SJSA1 (cell line): Measurements from ENCODE around the gene LYRM9. TPM values are rescaled to one million over a fixed set of nuclear protein-coding genes. Genes with fewer than 3 reads are reported as not detected.

ENCODE experiments used
- DNase-seq, 2 experiments: peaks; one replicate each; pipeline ENCODE4 v3.0.0-alpha.2; 2015 to 2020; ENCODE audit warnings: low spot score in 2 of 2, low read depth in 1 of 2
- H3K27ac ChIP-seq: fragments of 250-450 bp; sonication (Bioruptor Pico); 2 replicates; pipeline ENCODE4 v1.5.1; 2020; ENCODE audit warnings: mild to moderate bottlenecking, moderate library complexity
- H3K27me3 ChIP-seq: fragments of 250-450 bp; sonication (Bioruptor Pico); replicated peaks from 2 replicates; pipeline ENCODE4 v1.5.1; 2020; ENCODE audit warnings: mild to moderate bottlenecking, moderate library complexity
- H3K36me3 ChIP-seq: fragments of 250-450 bp; sonication (Bioruptor Pico); 2 replicates; pipeline ENCODE4 v1.5.1; 2020; ENCODE audit warnings: mild to moderate bottlenecking
- H3K4me1 ChIP-seq: fragments of 250-450 bp; sonication (Bioruptor Pico); replicated peaks from 2 replicates; pipeline ENCODE4 v1.6.1; 2021; ENCODE audit warnings: mild to moderate bottlenecking
- H3K4me3 ChIP-seq: fragments of 250-450 bp; sonication (Bioruptor Pico); 2 replicates; pipeline ENCODE4 v1.5.1; 2020; ENCODE audit warnings: mild to moderate bottlenecking
- H3K9me3 ChIP-seq: fragments of 250-450 bp; sonication (Bioruptor Pico); replicated peaks from 2 replicates; pipeline ENCODE4 v1.5.1; 2020; ENCODE audit warnings: mild to moderate bottlenecking
- total RNA-seq: library from RNA; depleted of rRNA; stranded (reverse); fragments of >200 nt; shearing (Covaris generic); gene quantifications from 2 replicates; pipeline ENCODE4 v1.2.3, GENCODE V29; 2014

Gene LYRM9
- total RNA-seq, 1 experiment from 2014 or later = 4.8 TPM

DNA sequence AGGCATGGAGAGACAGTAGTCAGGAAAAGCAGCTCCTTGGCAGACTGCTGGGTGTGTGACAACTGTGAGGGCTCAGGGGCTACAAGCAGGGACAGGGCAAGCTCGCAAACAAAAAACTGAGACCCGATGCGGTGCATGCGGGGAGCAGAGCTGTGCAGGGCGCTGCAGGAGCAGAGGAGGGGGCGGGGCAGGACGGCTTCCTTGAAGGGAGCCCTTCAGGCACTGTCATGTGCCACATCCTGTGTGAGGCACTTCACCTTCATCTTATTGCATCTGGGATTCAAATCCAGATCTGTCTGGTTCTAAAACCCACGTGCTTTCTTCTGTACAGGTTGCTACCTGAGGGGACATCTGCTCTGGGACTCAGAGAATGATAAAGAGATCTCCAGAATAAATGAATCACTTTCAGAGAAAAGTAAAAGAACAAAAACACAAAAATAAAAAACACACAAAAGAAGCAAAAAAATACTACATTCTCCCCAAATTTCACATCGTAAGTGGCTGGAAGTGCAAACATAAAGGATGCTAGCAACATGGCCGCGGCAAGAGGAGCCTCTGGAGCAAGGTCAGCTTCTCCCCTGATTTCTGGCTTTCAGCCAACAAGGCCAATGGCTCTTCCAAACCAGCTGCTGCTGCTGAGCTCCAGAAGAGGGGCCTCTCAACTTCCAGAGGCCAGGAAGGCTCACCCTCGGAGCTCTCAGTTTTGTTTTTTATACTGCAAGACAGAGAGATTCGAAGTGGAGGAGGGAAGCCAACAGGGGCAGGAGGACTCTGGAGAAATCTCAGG lies 14.2 kb downstream of the LYRM9 start:
- Histone ChIP-seq H3K36me3 (no peaks in the 10 kb centered on the region), H3K9me3 (no peaks in the 10 kb centered on the region), H3K4me3 (no peak overlapping the region), H3K4me1 (no peaks in the 10 kb centered on the region), H3K27ac (no peak overlapping the region), H3K27me3 (no peaks in the 10 kb centered on the region)
- DNase-seq = no peak

DNA sequence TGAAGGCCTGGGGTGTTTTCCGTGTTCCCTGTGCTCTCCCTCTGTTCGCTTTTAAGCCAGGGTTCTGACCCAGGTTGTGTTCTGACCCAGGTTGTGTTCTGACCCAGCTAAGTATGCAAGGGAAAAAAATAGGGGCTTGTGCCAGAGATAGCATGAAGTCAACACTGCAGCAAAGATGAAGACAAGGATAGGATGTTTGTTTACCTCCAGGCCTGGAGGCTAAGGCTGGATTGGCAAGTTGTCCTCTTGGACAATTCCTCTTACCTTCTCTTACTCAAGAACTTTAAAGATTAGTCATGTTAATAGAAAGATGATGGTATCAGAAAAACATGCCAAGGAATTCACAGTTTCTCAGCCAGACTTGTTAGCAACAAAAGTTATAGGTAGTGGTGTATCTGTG lies 19.4 kb downstream of the LYRM9 start:
- no peak overlapping the region for H3K4me3 ChIP-seq
- no peak overlapping the region for H3K27ac ChIP-seq
- DNase-seq = no peak
- H3K36me3 ChIP-seq = no peaks in the 10 kb centered on the region
- no peaks in the 10 kb centered on the region for H3K9me3 ChIP-seq
- no peaks in the 10 kb centered on the region for H3K4me1 ChIP-seq
- no peaks in the 10 kb centered on the region for H3K27me3 ChIP-seq

- Histone ChIP-seq H3K4me1 (no peaks in the 10 kb centered on the region), H3K27me3 (no peaks in the 10 kb centered on the region), H3K36me3 (no peaks in the 10 kb centered on the region), H3K4me3 (no peak overlapping the region), H3K27ac (no peak overlapping the region), H3K9me3 (no peaks in the 10 kb centered on the region)
- no peak for DNase-seq
Observed at GRCh38 chr17:27873211-27873610, 20.0 kb downstream of the LYRM9 start.

DNA sequence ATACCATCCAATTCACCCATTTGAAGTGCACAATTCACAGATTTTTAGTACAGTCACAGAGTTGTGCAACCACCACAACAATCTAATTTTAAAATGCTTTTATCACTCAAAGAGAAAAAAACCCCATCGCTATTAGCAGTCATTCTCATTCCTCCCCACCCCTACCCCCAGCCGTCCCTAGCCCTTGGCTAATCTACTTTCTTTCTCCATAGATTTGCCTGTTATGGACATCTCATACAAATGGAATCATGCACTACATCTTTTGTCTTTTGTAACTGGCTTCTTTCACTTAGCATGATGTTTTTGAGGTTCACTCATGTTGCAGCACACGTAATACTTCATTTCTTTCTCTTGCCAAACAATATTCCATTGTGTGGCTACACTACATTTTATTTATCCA lies 20.4 kb downstream of the LYRM9 start:
- Histone ChIP-seq H3K4me3 (no peak overlapping the region), H3K27me3 (no peaks in the 10 kb centered on the region), H3K4me1 (no peaks in the 10 kb centered on the region), H3K36me3 (no peaks in the 10 kb centered on the region), H3K27ac (no peak overlapping the region), H3K9me3 (no peaks in the 10 kb centered on the region)
- no peak for DNase-seq

DNA sequence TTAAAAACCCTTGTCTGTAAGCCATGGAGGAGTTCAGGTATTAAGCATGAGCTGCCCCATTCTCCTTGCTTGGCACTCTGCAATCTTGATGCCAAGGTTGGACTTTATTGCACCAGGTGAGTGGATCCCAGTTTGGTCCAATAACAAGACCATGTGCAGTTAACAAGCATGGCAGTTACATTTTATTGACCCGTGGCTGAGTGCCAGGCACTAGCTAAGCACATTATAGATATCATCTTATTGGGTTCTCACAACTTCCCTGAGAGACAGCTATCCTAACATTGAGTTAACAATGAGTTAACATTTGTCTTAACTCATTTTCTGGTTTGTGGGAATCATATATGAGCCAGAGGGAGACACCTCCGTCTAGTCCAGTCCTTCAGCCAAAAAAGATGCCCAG lies 21.8 kb downstream of the LYRM9 start:
- H3K4me3 ChIP-seq = no peak overlapping the region
- H3K27me3 ChIP-seq = no peaks in the 10 kb centered on the region
- no peak for DNase-seq
- no peaks in the 10 kb centered on the region for H3K4me1 ChIP-seq
- H3K9me3 ChIP-seq = no peaks in the 10 kb centered on the region
- no peak overlapping the region for H3K27ac ChIP-seq
- H3K36me3 ChIP-seq = no peaks in the 10 kb centered on the region

- no peaks in the 10 kb centered on the region for H3K9me3 ChIP-seq
- H3K36me3 ChIP-seq = no peaks in the 10 kb centered on the region
- H3K27ac ChIP-seq = no peak overlapping the region
- H3K4me1 ChIP-seq = no peaks in the 10 kb centered on the region
- no peak overlapping the region for H3K4me3 ChIP-seq
- no peak for DNase-seq
- H3K27me3 ChIP-seq = no peaks in the 10 kb centered on the region
Observed at GRCh38 chr17:27870345-27870744, 22.8 kb downstream of the LYRM9 start.

DNA sequence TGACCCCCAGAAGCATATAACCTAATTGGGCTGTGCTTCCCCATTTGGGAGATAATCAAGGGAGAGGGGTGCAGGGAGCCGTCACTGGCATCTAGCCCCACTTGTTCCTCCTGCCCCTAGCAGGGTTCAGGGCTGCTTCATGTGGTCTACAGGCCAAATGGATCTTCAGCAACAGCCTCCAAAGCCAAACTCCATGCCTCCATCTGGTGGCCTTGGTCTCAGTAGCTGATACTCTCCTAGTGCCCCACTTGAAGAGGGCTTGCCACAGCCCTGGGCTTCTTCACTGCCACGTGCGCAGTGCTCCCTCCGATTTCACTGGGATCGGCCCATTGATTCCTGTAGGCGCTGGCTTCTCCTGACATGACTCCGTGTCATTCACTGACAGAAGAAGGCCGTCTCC lies 24.6 kb downstream of the LYRM9 start:
- H3K27ac ChIP-seq = no peak overlapping the region
- no peak overlapping the region for H3K4me3 ChIP-seq
- H3K36me3 ChIP-seq = no peaks in the 10 kb centered on the region
- H3K9me3 ChIP-seq = no peaks in the 10 kb centered on the region
- H3K27me3 ChIP-seq = no peaks in the 10 kb centered on the region
- H3K4me1 ChIP-seq = no peaks in the 10 kb centered on the region
- DNase-seq = no peak

DNA sequence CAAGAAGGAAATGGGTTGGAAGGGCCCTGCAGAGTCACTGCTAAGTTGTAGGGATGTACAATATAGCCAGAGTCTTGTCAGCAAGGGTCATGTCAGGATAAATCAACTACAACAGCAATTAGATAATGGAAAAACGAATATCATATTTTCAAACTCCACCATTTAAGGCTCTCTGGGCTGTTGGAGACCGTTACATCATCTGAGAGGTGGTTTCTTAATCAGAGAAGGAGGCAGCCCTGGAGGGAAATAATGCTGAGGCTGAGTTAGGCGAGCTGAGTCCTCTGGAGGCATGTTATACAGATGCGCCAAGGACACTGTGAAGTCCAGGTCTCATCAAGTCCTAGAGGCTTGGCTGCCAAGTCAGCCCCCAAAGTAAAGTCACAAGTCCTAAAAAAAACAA lies 30.3 kb downstream of the LYRM9 start:
- no peak overlapping the region for H3K4me3 ChIP-seq
- DNase-seq = no peak
- no peak overlapping the region for H3K27ac ChIP-seq
- H3K9me3 ChIP-seq = no peaks in the 10 kb centered on the region
- no peaks in the 10 kb centered on the region for H3K36me3 ChIP-seq
- no peaks in the 10 kb centered on the region for H3K4me1 ChIP-seq
- no peaks in the 10 kb centered on the region for H3K27me3 ChIP-seq

DNA sequence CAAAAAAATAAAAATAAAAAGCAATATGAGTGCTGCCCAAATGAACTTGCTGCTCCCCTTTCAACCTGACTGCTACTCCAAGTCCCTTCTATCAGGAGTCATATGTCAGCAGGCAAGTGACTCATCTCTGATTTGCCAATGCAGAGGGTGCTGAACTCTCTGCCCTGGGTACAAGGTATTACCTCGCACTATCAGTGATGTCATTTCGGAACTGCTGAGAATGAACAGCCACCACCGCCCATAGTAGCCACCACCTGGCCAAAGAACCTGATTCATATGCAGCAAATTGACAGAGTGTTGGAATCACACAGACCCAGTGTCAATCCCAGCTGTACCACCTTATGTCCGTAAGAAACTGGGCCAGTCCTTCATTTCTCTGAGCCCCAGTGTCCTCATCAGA lies 31.2 kb downstream of the LYRM9 start:
- Histone ChIP-seq H3K9me3 (no peaks in the 10 kb centered on the region), H3K27ac (no peak overlapping the region), H3K27me3 (no peaks in the 10 kb centered on the region), H3K36me3 (no peaks in the 10 kb centered on the region), H3K4me3 (no peak overlapping the region), H3K4me1 (no peaks in the 10 kb centered on the region)
- no peak for DNase-seq

DNA sequence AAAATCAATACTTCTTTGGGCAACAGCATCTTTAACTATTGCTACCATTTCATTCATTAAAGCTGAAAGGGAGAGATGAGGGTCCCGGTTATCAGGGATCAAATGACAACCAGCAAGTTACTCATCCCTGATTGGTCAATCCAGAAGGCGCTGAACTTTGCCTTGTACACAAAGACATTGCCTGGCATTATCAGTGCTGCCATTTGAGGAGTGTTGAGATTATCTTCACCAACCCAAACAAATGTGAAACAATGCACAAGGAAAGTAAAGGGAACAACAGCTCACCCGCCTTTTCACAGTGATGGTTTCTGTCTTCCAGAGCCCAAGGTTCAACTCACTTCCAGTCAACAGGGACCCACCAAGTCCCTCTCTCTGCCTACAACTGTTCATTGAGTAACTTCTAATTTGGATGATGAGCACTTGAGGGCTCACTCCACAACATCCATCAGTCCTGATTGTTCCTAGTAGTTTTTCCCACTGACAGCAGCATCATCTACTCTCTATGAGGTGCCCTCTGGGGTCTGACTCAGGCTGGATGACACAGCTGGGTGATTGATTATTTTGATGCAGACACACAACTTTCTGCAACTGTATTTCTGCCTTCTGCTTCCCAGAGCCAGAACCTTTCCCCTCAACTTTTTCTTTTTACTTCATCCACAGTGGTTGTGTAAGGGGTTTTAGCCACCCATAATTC lies 32.0 kb downstream of the LYRM9 start:
- DNase-seq = no peak
- no peak overlapping the region for H3K27ac ChIP-seq
- no peaks in the 10 kb centered on the region for H3K9me3 ChIP-seq
- no peak overlapping the region for H3K4me3 ChIP-seq
- H3K27me3 ChIP-seq = no peaks in the 10 kb centered on the region
- no peaks in the 10 kb centered on the region for H3K4me1 ChIP-seq
- no peaks in the 10 kb centered on the region for H3K36me3 ChIP-seq

- no peaks in the 10 kb centered on the region for H3K36me3 ChIP-seq
- no peak for DNase-seq
- H3K27me3 ChIP-seq = no peaks in the 10 kb centered on the region
- no peak overlapping the region for H3K4me3 ChIP-seq
- H3K4me1 ChIP-seq = no peaks in the 10 kb centered on the region
- H3K27ac ChIP-seq = no peak overlapping the region
- H3K9me3 ChIP-seq = no peaks in the 10 kb centered on the region
Observed at GRCh38 chr17:27858621-27859305, 34.4 kb downstream of the LYRM9 start.

- Histone ChIP-seq H3K9me3 (no peaks in the 10 kb centered on the region), H3K27ac (no peak overlapping the region), H3K36me3 (no peaks in the 10 kb centered on the region), H3K4me3 (no peak overlapping the region), H3K27me3 (no peaks in the 10 kb centered on the region), H3K4me1 (peaks cover 6% of the 10 kb centered on the region)
- no peak for DNase-seq
Observed at GRCh38 chr17:27856676-27857432, 36.3 kb downstream of the LYRM9 start.

GRCh38 chr17:27855454-27855853 lies 37.7 kb downstream of the LYRM9 start:
- DNase-seq = no peak
- H3K27ac ChIP-seq = no peak overlapping the region
- no peaks in the 10 kb centered on the region for H3K36me3 ChIP-seq
- H3K9me3 ChIP-seq = no peaks in the 10 kb centered on the region
- peaks cover 6% of the 10 kb centered on the region for H3K4me1 ChIP-seq
- H3K27me3 ChIP-seq = no peaks in the 10 kb centered on the region
- no peak overlapping the region for H3K4me3 ChIP-seq

DNA sequence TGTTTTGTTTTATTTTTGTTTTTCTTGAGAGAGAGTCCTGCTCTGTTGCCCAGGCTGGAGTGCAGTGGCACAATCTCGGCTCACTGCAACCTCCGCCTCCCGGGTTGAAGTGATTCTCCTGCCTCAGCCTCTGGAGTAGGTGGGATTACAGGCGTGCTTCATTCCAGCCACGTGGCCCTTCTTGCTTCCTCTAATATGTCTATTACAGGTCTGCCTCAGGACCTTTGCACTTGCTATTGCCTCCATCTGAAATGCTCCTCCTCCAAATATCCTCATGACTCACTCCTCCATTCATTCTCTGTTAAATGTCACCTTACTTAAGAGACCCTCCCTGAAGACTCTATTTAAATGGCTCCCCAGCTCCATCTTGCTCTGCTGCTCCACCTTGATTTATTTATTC lies 39.0 kb downstream of the LYRM9 start:
- H3K4me1 ChIP-seq = peaks cover 6% of the 10 kb centered on the region
- H3K4me3 ChIP-seq = no peak overlapping the region
- DNase-seq = no peak
- H3K9me3 ChIP-seq = no peaks in the 10 kb centered on the region
- no peaks in the 10 kb centered on the region for H3K27me3 ChIP-seq
- H3K36me3 ChIP-seq = no peaks in the 10 kb centered on the region
- H3K27ac ChIP-seq = no peak overlapping the region
